GM12864 (cell line): ENCODE data around the gene PPP1R9A.

Source experiments
- DNase-seq: peaks from one replicate; pipeline ENCODE4 v3.0.0-alpha.2; 2011; ENCODE audit warnings: low read depth
- H3K4me3 ChIP-seq: 2 replicates; pipeline ENCODE4 v1.5.1; 2011; ENCODE audit warnings: mild to moderate bottlenecking, low read depth, low read length, control low read depth
- TF ChIP-seq, protein P1 (sequence below): IDR thresholded peaks from 2 replicates; pipeline ENCODE4 v1.5.1; 2011; ENCODE audit warnings: low read depth, mild to moderate bottlenecking, moderate library complexity, low read length, control low read depth, inconsistent platforms; ENCODE audit errors: missing control alignments

PPP1R9A gene

DNA sequence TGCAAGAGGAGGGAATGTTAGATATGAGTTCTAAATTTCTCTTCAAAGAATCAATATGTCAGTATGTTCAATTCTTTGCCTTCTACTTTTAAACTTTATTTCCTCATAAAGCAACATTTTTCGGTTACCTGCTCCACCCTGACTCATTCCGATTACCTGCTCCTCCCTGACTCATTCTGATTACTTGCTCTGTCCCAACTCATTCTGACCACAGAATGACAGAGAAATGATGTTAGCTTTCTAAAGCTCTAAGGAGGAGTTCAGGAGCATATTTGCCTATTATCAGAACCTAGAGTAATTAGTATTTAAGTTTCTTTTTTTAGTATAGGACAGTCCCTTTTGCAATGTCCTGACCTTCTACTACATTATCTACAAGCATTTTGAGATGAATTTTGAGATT is 24.5 kb upstream of the PPP1R9A start:
- TF ChIP-seq, protein P1, sequence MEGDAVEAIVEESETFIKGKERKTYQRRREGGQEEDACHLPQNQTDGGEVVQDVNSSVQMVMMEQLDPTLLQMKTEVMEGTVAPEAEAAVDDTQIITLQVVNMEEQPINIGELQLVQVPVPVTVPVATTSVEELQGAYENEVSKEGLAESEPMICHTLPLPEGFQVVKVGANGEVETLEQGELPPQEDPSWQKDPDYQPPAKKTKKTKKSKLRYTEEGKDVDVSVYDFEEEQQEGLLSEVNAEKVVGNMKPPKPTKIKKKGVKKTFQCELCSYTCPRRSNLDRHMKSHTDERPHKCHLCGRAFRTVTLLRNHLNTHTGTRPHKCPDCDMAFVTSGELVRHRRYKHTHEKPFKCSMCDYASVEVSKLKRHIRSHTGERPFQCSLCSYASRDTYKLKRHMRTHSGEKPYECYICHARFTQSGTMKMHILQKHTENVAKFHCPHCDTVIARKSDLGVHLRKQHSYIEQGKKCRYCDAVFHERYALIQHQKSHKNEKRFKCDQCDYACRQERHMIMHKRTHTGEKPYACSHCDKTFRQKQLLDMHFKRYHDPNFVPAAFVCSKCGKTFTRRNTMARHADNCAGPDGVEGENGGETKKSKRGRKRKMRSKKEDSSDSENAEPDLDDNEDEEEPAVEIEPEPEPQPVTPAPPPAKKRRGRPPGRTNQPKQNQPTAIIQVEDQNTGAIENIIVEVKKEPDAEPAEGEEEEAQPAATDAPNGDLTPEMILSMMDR: no peak
- H3K4me3 ChIP-seq: no peak overlapping the region
- no peak for DNase-seq

- no peak for DNase-seq
- TF ChIP-seq, protein P1: no peak
- no peak overlapping the region for H3K4me3 ChIP-seq
These were observed 23.8 kb upstream of the PPP1R9A start for GRCh38 chr7:94883616-94884015.

DNA sequence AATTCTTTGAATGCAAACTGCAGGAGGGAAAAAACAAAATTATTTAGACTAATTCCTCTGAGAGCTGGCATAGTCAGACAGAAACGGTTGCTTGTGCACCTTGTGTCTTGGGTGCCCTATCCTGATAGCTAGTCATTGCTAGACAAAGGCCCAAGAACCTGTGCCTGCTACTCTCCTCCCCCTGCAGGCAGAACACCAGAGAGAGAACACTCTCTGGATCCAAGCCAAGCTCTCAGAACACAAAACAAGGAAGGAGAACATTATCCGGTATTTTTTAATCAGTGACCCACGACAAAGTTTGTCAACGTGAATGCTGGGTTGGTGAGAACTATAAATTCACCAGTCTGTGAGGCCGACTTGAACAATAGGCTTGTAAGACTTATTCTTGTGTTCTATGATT is 18.8 kb upstream of the PPP1R9A start:
- TF ChIP-seq, protein P1: no peak
- no peak overlapping the region for H3K4me3 ChIP-seq
- no peak for DNase-seq

DNA sequence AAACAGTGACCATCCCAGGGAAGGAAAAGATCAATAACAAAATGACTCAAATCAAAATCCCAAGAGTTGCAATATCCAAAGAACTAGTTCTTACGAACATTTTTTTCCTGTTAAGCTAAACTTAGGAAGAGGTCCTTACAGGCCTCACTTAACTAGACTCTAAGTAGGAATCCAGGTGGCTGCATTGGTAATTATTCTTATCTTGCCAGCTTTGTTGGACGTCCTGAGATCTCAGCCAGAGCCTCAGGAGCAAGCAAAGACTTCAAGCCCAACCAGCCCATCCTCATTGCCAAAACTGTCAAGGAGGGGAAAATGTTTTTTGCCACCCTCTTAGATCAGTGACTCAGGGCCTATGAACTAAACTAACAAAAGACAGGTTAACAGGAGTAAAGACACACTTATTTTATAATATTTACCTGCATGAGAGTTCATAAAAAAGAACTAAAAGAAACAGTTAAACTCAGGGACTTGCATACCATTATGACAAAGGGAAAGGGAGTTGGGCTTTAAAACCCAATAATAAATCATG is 18.3 kb upstream of the PPP1R9A start:
- TF ChIP-seq, protein P1: no peak
- DNase-seq: no peak
- H3K4me3 ChIP-seq: no peak overlapping the region

DNA sequence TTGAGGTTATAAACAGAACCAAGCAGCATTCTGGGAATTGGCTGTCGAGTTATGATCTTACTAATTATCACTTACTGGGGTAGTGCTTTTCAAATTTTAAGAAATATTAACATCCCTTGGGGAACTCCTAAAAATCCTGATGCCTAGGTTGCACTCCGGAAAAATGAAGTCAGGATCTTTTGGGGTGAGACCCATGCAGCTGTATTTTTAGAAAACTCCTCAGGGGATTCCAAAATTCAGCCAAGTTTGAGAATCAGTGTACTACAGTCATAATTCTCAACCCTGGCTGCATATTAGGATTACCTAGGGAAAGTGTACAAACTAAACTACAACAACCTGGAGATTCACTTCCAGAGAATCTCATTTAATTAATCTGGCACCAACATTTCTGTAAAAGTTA is 17.2 kb upstream of the PPP1R9A start:
- DNase-seq: no peak
- H3K4me3 ChIP-seq: no peak overlapping the region
- TF ChIP-seq, protein P1: no peak

DNA sequence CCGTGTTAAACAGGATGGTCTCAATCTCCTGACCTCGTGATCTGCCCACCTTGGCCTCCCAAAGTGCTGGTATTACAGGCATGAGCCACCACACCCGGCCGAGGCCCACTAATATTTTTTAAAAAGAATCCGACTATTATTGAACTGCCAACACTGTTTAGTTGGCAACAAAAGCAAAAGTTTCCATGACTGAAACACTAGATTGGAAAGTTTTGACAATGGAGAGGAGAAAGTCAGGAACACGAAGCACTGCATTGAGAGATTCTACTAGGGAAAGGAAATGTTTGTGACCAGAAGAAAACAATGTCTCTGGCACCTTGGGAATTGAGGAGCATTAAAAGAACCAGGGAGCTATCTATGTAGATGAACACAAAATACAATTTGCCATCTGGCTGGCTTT is 13.7 kb upstream of the PPP1R9A start:
- DNase-seq: no peak
- TF ChIP-seq, protein P1: no peak
- H3K4me3 ChIP-seq: no peak overlapping the region

- no peak overlapping the region for H3K4me3 ChIP-seq
- TF ChIP-seq, protein P1: no peak
- DNase-seq: no peak
These were observed 9.9 kb upstream of the PPP1R9A start for GRCh38 chr7:94897541-94897940.
